ENCODE data around the gene PHB1.
"Not testable (repeated sequence)": the region's sequence is repeated elsewhere in the genome, so short reads cannot be mapped to it uniquely, and the experiment has no call there.

The PHB1 gene

GRCh38 chr17:49439673-49440571, 25.2 kb upstream of the PHB1 start:
- DNase-seq (ENCODE audit: low read depth): no peak

GRCh38 chr17:49439305-49439672, 24.6 kb upstream of the PHB1 start:
- DNase-seq (ENCODE audit: low read depth): no peak

- no peak for DNase-seq (ENCODE audit: low read depth)
These were observed 24.0 kb upstream of the PHB1 start for GRCh38 chr17:49438436-49439278.

GRCh38 chr17:49437696-49438435, 23.2 kb upstream of the PHB1 start:
- DNase-seq (ENCODE audit: low read depth): no peak

- no peak for DNase-seq (ENCODE audit: low read depth)
These were observed 21.5 kb upstream of the PHB1 start for GRCh38 chr17:49436174-49436573.

GRCh38 chr17:49435671-49436029, 21.0 kb upstream of the PHB1 start:
- no peak for DNase-seq (ENCODE audit: low read depth)

GRCh38 chr17:49434821-49435670, 20.4 kb upstream of the PHB1 start:
- peak; percentile 9 for DNase-seq (ENCODE audit: low read depth)

GRCh38 chr17:49433000-49433694, 18.5 kb upstream of the PHB1 start:
- no peak for DNase-seq (ENCODE audit: low read depth)

GRCh38 chr17:49431743-49432142, 17.1 kb upstream of the PHB1 start:
- DNase-seq (ENCODE audit: low read depth): no peak

- no peak for DNase-seq (ENCODE audit: low read depth)
These were observed 10.3 kb upstream of the PHB1 start for GRCh38 chr17:49425004-49425286.

GRCh38 chr17:49424276-49425003, 9.8 kb upstream of the PHB1 start:
- not testable (repeated sequence) for DNase-seq (ENCODE audit: low read depth)

- no peak for DNase-seq (ENCODE audit: low read depth)
These were observed 8.0 kb upstream of the PHB1 start for GRCh38 chr17:49422714-49423113.

- not testable (repeated sequence) for DNase-seq (ENCODE audit: low read depth)
These were observed 5.1 kb upstream of the PHB1 start for GRCh38 chr17:49419761-49420160.

- not testable (repeated sequence) for DNase-seq (ENCODE audit: low read depth)
These were observed 4.4 kb upstream of the PHB1 start for GRCh38 chr17:49418754-49419740.

GRCh38 chr17:49414271-49414621, 436 bp downstream of the PHB1 start:
- no peak for DNase-seq (ENCODE audit: low read depth)

GRCh38 chr17:49409066-49409465, 5.6 kb downstream of the PHB1 start:
- DNase-seq (ENCODE audit: low read depth): no peak

GRCh38 chr17:49407981-49408501, 6.6 kb downstream of the PHB1 start:
- DNase-seq (ENCODE audit: low read depth): peak; percentile 73

- DNase-seq (ENCODE audit: low read depth): no peak
These were observed 7.6 kb downstream of the PHB1 start for GRCh38 chr17:49407086-49407485.
